GM11168 (cell line): ENCODE measurements around the gene CNIH2.
"Not testable (repeated sequence)": the region's sequence is repeated elsewhere in the genome, so short reads cannot be mapped to it uniquely, and the experiment has no call there.

Experiments used
- in situ Hi-C: fragments of 300-500 bp; cut with MboI; formaldehyde crosslinking; loops from one replicate; pipeline ENCODE4 v1.12.0; 2022; ENCODE audit warnings: low sequenced_read_pairs; ENCODE audit not compliant: unreplicated experiment

Gene CNIH2

DNA sequence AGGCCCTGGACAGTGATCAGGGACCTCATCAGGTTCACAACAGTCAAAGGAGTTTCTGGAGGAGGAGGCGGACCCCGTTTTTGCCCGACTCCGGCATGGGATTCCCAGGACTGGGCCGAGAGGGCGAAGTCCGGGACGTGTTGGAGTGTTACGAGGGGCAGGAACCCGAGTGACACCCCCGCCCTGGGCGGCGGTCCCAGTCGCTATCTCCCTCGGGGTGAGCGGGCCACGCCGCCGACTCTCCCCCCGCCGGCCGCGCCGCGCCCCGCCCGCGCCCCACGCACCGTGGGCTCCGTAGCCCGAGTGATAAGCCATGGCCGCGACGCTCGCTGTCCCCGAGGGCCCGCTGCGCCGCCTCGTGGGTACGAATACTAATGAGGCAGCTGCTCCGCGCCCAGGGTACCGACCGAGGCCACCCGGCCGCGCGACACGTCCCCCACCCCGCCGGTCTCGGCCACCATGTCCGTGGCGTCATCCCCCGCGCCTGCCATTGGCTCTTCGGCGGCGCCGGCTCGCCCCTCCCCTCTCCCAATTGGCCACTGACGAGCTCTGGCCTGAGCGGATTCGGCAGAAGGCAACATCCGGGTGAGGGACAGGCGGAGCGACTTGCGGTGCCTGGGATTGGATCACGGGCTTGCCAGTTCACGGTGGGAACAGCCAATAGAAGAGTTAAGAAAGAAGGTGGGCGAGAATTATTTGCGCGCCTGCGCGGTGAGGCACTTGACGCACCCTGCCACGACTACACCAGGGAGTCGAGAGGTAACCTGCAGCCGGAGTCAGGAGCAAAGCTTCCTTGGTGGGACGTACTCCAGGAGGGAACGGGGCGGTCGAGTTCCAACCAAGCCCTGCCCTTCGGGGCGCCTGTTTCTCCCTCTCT is 10.9 kb downstream of the CNIH2 start, which contains the start of gene YIF1A:
Gene YIF1A, minus strand, starts transcription at position 473 of the 877 bp plus-strand sequence. Its CDS starts 158 bp downstream, at position 315.
- in situ Hi-C loops, result no loop called here

GRCh38 chr11:66289548-66290329 is 11.8 kb downstream of the CNIH2 start:
- in situ Hi-C loops, result no loop called here

- in situ Hi-C loops, result no loop called here
These were observed 12.3 kb downstream of the CNIH2 start for GRCh38 chr11:66290330-66290621.

GRCh38 chr11:66291303-66291705 is 13.3 kb downstream of the CNIH2 start:
- in situ Hi-C loops, result no loop called here

DNA sequence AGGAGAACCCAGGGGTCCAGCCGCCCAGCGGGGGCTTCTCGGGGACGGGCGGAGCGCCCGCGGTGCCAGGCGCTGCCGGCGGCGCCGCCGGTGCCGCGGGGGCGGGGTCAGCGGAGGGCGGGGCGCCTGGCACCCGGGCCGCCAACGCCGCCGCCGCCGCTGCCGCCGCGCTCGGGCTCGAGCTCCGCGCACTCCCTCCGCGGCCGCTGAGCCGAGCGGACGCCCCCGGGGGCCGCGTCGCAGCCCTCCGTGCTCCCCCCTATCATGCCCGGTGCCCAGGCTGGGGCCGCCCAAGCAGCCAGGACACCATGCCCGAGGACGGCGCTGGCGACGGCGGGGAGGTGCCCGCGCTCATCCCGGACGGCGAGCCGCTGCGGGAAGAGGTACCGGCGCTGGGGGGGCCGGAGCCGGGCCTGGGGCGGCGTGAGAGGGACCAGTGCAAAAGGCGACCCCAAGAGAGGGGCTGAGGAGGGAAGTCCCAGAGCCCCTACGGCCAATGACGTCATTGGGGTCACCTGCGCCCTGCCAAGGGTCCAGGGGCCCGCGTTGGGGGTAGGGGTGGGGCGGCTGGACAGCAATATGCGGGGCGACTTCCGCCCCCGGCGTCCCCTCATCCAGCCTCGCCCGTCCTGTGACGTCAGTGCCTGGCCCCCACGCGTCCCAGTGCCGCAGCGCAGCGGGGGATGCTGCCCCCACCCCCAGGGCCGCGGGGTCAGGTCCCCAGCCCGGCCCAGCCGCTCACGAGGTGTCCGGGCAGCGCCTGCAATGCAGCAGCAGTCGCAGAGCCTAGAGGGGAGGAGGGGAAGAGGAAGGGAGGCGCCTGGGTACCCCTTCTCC is 13.9 kb downstream of the CNIH2 start, which contains the start of gene TMEM151A:
Gene TMEM151A, plus strand, starts transcription at position 189 of the 837 bp plus-strand sequence. Its CDS starts 120 bp downstream, at position 309.
- in situ Hi-C loops, result no loop called here

DNA sequence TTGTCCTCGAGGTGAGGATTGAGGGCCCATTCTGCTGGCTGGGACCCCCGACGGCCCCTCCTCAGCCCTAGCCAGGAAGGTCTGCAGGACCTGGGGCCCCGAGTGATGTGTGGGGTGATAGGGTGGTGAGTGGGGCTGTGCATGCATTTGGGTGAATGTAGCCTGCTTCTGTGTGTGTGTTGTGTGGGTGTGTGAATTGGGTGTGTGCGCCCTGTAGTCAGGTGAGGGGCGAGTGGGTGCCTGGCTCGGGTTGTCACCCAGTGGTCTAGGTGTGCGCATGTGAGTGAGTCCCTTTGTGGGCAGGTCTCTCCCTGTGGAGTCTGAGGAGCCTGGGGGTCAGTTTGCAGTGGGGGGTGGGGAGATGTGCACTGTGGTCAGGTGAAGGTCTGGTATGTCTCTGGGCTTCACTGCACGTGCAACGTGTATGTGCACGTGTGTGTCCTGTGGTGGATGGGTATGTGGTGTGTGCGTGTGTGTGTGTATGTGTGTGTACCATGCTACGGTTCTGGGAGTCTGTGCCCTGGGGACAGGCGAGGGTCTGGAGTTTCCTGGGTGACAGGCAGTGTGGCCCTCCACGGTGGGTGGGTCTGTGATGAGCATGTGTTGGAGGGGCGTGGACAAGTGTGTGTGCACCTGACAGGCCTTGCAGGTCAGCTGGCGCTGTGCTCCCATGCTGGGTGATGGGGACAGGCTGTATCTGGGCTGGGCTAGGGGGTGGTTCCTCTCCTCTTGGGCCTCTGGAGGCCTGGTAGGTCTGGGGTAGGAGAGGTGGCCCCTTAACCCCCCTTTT is 14.8 kb downstream of the CNIH2 start:
- in situ Hi-C loops, result no loop called here

DNA sequence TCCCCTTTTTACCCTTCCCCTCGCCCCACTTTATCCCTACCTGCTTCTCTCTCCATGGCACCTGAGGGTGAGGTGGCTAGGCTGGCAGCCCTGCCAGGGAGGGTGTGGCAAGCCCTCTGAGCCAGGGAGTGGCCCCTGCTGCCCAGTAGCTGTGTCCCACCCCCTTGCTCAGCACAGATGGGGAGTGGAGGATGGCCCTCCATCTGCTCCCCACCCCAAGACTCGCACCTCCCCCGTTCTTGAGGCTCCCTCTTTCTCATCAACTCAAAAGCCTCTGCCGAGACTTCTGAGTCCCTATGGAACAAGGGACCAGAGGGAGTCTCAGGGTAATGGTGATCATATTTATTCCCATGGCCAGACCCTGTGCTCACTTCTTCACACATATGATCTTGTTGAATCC is 15.4 kb downstream of the CNIH2 start:
- in situ Hi-C loops, result no loop called here

GRCh38 chr11:66293777-66294625 is 16.0 kb downstream of the CNIH2 start:
- in situ Hi-C loops, result no loop called here

DNA sequence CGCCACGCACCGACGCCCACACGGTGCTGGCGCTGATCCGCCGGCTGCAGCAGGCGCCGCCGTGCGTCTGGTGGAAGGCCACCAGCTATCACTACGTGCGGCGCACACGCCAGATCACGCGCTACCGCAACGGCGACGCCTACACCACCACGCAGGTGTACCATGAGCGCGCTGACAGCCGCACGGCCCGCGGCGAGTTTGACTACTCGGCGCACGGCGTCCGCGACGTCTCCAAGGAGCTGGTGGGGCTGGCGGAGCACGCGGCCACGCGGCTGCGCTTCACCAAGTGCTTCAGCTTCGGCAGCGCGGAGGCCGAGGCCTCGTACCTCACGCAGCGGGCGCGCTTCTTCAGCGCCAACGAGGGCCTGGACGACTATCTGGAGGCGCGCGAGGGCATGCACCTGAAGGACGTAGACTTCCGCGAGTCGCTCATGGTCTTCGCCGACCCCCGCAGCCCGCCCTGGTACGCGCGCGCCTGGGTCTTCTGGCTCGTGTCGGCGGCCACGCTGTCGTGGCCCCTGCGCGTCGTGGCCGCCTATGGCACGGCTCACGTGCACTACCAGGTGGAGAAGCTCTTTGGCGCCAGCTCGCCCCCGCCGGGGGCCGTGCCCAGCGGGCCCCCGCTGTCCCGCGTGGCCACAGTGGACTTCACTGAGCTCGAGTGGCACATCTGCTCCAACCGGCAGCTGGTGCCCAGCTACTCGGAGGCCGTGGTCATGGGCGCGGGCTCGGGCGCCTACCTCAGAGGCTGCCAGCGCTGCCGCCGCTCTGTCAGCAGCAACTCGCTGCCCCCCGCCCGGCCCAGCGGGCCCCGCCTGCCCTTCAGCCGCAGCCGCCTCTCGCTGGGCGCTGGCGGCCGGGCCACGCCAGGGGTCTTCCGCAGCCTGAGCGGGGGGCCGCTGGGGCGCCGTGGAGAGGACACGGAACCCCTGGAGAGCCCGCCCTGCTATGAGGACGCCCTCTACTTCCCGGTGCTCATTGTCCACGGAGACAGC is 16.9 kb downstream of the CNIH2 start:
- in situ Hi-C loops, result no loop called here

GRCh38 chr11:66297610-66298009 is 19.6 kb downstream of the CNIH2 start:
- in situ Hi-C loops, result no loop called here

GRCh38 chr11:66299186-66299585 is 21.2 kb downstream of the CNIH2 start:
- in situ Hi-C loops, result no loop called here

DNA sequence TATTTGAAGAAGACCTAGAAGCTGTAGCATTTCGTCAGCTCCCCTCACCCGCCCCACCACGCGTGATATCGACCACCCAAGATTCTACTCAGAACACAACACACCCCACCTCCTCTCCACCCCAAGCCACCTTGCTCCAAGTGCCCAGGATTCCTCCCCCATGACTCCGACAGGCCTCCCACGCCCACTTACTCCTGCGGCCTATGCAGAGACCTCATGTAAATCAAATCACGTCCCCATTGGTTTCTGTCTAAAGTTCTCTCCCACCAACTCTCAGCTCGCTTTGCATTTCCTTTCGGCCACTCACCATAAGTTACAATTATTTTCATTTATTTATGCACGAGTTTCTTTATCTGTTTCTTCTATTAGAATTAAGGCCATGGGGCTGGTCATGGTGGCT is 24.7 kb downstream of the CNIH2 start:
- in situ Hi-C loops, result no loop called here

GRCh38 chr11:66309475-66309874 is 31.5 kb downstream of the CNIH2 start:
- in situ Hi-C loops, result no loop called here

DNA sequence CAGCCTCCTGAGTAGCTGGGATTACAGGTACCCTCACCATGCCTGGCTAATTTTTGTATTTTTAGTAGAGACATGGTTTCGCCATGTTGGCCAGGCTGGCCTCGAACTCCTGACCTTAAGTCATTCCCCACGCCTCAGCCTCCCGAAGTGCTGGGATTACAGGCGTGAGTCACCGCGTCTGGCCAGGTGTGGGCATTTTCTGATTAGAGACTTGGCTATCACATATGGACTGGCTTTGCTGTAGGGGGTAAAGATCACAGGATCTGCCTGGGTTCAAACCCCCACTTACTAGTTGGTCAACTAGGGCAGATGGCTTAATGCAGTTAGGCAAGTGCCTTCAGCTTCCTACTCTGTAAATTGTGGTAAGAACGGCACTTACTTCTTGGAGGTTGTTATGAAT is 32.3 kb downstream of the CNIH2 start:
- in situ Hi-C loops, result no loop called here

- in situ Hi-C loops, result not testable (repeated sequence)
These were observed 32.9 kb downstream of the CNIH2 start for GRCh38 chr11:66310803-66311440.

DNA sequence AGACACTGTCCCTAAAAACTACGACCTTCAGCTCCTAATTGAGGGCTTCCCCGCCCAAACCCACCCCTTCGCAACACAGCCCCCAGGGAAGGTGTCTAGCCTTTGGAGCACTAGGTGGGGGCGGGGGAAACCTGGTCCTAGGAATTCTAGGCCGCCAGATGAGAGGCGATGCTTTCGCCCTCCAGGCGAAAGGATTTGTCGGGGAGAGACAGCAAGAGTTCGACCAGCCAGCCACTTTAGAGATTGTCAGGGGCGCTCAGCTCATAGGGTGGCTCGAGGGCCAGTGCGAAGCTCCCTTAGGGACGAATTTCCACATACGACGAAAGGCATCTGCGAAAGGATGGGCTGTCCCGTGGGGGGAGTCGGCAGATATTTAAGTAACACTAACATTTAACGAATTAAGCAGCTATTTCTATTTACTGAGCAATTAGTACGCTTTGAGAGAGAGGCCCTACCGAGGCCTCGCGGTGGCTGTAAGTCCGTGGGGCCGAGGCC is 33.5 kb downstream of the CNIH2 start:
- in situ Hi-C loops, result no loop called here

- in situ Hi-C loops, result no loop called here
These were observed 34.1 kb downstream of the CNIH2 start for GRCh38 chr11:66311965-66312548.
